GM20000 (cell line): Measurements from ENCODE around the gene ARHGAP26.

Source experiments
- DNase-seq: peaks from one replicate; pipeline ENCODE4 v3.0.0; 2012; ENCODE audit warnings: low spot score
- CTCF ChIP-seq: IDR thresholded peaks from 2 replicates; pipeline ENCODE4 v1.5.1; 2012; ENCODE audit warnings: mild to moderate bottlenecking, control low read depth; ENCODE audit errors: extremely low read depth, missing control alignments

The ARHGAP26 gene

GRCh38 chr5:143146161-143146560 is 376.0 kb downstream of the ARHGAP26 start:
- DNase-seq: no peak
- TF ChIP-seq CTCF: no peak

GRCh38 chr5:143147383-143147782 is 377.2 kb downstream of the ARHGAP26 start:
- TF ChIP-seq CTCF: no peak
- DNase-seq: no peak

- no peak for DNase-seq
- TF ChIP-seq CTCF: no peak
Measured at GRCh38 chr5:143147902-143148301, 377.7 kb downstream of the ARHGAP26 start.

GRCh38 chr5:143148771-143149170 is 378.6 kb downstream of the ARHGAP26 start:
- no peak for DNase-seq
- TF ChIP-seq CTCF: no peak

GRCh38 chr5:143149759-143150158 is 379.6 kb downstream of the ARHGAP26 start:
- no peak for TF ChIP-seq CTCF
- no peak for DNase-seq

- no peak for TF ChIP-seq CTCF
- DNase-seq: no peak
Measured at GRCh38 chr5:143151056-143151700, 381.0 kb downstream of the ARHGAP26 start.

- DNase-seq: no peak
- TF ChIP-seq CTCF: no peak
Measured at GRCh38 chr5:143152445-143152844, 382.3 kb downstream of the ARHGAP26 start.
